GM15510 (cell line): ENCODE measurements around the gene COPE.

Experiments
- POLR2A ChIP-seq: IDR thresholded peaks from 3 replicates; pipeline ENCODE4 v1.6.1; 2011; ENCODE audit warnings: borderline replicate concordance; ENCODE audit not compliant: insufficient read length; ENCODE audit errors: extremely low read depth

Gene COPE

GRCh38 chr19:18945297-18945696 is 26.1 kb upstream of the COPE start:
- no peak for TF ChIP-seq POLR2A

- TF ChIP-seq POLR2A: no peak
Measured at GRCh38 chr19:18943465-18943864, 24.3 kb upstream of the COPE start.

- TF ChIP-seq POLR2A: no peak
Measured at GRCh38 chr19:18942692-18943091, 23.5 kb upstream of the COPE start.

GRCh38 chr19:18941628-18942354 is 22.6 kb upstream of the COPE start:
- no peak for TF ChIP-seq POLR2A

GRCh38 chr19:18940769-18941627 is 21.8 kb upstream of the COPE start, which contains the start of gene HOMER3:
TSS of gene HOMER3 (minus strand) at chr19:18941217. CDS start at chr19:18938982, 2,235 bp downstream.
- TF ChIP-seq POLR2A: no peak

- no peak for TF ChIP-seq POLR2A
Measured at GRCh38 chr19:18939922-18940768, 21.0 kb upstream of the COPE start.

- no peak for TF ChIP-seq POLR2A
Measured at GRCh38 chr19:18939163-18939562, 20.0 kb upstream of the COPE start.

- TF ChIP-seq POLR2A: no peak
Measured at GRCh38 chr19:18933297-18933696, 14.1 kb upstream of the COPE start.

- TF ChIP-seq POLR2A: no peak
Measured at GRCh38 chr19:18932216-18932841, 13.1 kb upstream of the COPE start.

- no peak for TF ChIP-seq POLR2A
Measured at GRCh38 chr19:18931316-18932162, 12.4 kb upstream of the COPE start.

GRCh38 chr19:18929311-18929710 is 10.1 kb upstream of the COPE start:
- no peak for TF ChIP-seq POLR2A

- TF ChIP-seq POLR2A: no peak
Measured at GRCh38 chr19:18928018-18928805, 9.0 kb upstream of the COPE start.
